H9 (cell line): ENCODE measurements around the gene B3GALNT2. TPM values are rescaled to one million over a fixed set of nuclear protein-coding genes. Genes with fewer than 3 reads are reported as not detected.

Experiments used
- DNase-seq: peaks from one replicate; pipeline ENCODE4 v3.0.0-alpha.2; 2017
- H2AFZ ChIP-seq: one replicate; pipeline ENCODE4 v1.6.1; 2013; ENCODE audit warnings: mild to moderate bottlenecking, low read length, control low read depth, moderate library complexity
- H2AK5ac ChIP-seq: 2 replicates; pipeline ENCODE4 v1.6.1; 2013; ENCODE audit warnings: low read length, control low read depth, mixed read lengths; ENCODE audit not compliant: insufficient read length
- H2BK120ac ChIP-seq: one replicate; pipeline ENCODE4 v1.6.1; 2013; ENCODE audit warnings: low read depth, mild to moderate bottlenecking, low read length, control low read depth, inconsistent platforms; ENCODE audit not compliant: poor library complexity, severe bottlenecking
- H2BK12ac ChIP-seq: 2 replicates; pipeline ENCODE4 v1.6.1; 2013; ENCODE audit warnings: low read length, control low read depth, mixed read lengths, low read depth; ENCODE audit not compliant: insufficient read length
- H2BK15ac ChIP-seq: 2 replicates; pipeline ENCODE4 v1.6.1; 2013; ENCODE audit warnings: low read depth, low read length, control low read depth
- H2BK20ac ChIP-seq: one replicate; pipeline ENCODE4 v1.6.1; 2013; ENCODE audit warnings: low read depth, mild to moderate bottlenecking, low read length, control low read depth, inconsistent platforms; ENCODE audit not compliant: poor library complexity, severe bottlenecking
- H2BK5ac ChIP-seq: 2 replicates; pipeline ENCODE4 v1.6.1; 2013; ENCODE audit warnings: low read length, control low read depth, mixed read lengths; ENCODE audit not compliant: insufficient read length
- H3K14ac ChIP-seq: 2 replicates; pipeline ENCODE4 v1.6.1; 2013; ENCODE audit warnings: low read length, control low read depth; ENCODE audit not compliant: insufficient read depth
- H3K18ac ChIP-seq: 2 replicates; pipeline ENCODE4 v1.6.1; 2013; ENCODE audit warnings: low read depth, mild to moderate bottlenecking, mixed read lengths, low read length, control low read depth; ENCODE audit not compliant: insufficient read length
- H3K23ac ChIP-seq: 2 replicates; pipeline ENCODE4 v1.6.1; 2013; ENCODE audit warnings: low read length, control low read depth, mixed read lengths, low read depth; ENCODE audit not compliant: insufficient read length
- H3K23me2 ChIP-seq: 2 replicates; pipeline ENCODE4 v1.6.1; 2013; ENCODE audit warnings: low read depth, mild to moderate bottlenecking, mixed read lengths, low read length, control low read depth; ENCODE audit not compliant: insufficient read length, poor library complexity, severe bottlenecking
- H3K27ac ChIP-seq: 2 replicates; pipeline ENCODE4 v1.5.1; 2013; ENCODE audit warnings: low read length, control low read depth, mixed read lengths, low read depth; ENCODE audit not compliant: insufficient read length
- H3K27me3 ChIP-seq: 2 replicates; pipeline ENCODE4 v1.6.1; 2013; ENCODE audit warnings: low read length, control low read depth, inconsistent platforms; ENCODE audit not compliant: insufficient read depth
- H3K4ac ChIP-seq: 2 replicates; pipeline ENCODE4 v1.6.1; 2013; ENCODE audit warnings: low read depth, mild to moderate bottlenecking, control low read depth, inconsistent platforms, low read length, moderate library complexity
- H3K4me1 ChIP-seq: 2 replicates; pipeline ENCODE4 v1.6.1; 2013; ENCODE audit warnings: low read length, control low read depth, inconsistent platforms; ENCODE audit not compliant: insufficient read depth
- H3K4me2 ChIP-seq: 2 replicates; pipeline ENCODE4 v1.6.1; 2013; ENCODE audit warnings: low read length, control low read depth, mixed read lengths; ENCODE audit not compliant: insufficient read length, insufficient read depth
- H3K56ac ChIP-seq: 2 replicates; pipeline ENCODE4 v1.6.1; 2013; ENCODE audit warnings: low read depth, mild to moderate bottlenecking, mixed read lengths, low read length, control low read depth; ENCODE audit not compliant: insufficient read length
- H3K79me1 ChIP-seq: 2 replicates; pipeline ENCODE4 v1.6.1; 2013; ENCODE audit warnings: low read depth, mild to moderate bottlenecking, moderate library complexity, low read length, control low read depth, inconsistent platforms; ENCODE audit not compliant: insufficient read depth, poor library complexity, severe bottlenecking
- H3K79me2 ChIP-seq: 2 replicates; pipeline ENCODE4 v1.6.1; 2013; ENCODE audit warnings: low read length, control low read depth, inconsistent platforms; ENCODE audit not compliant: insufficient read depth
- H3K9ac ChIP-seq: 2 replicates; pipeline ENCODE4 v1.6.1; 2013; ENCODE audit warnings: low read length, control low read depth, mixed read lengths; ENCODE audit not compliant: insufficient read length; ENCODE audit errors: extremely low read depth
- H3K9me3 ChIP-seq: one replicate; pipeline ENCODE4 v1.6.1; 2013; ENCODE audit warnings: low read depth, low read length, inconsistent platforms; ENCODE audit not compliant: control insufficient read depth
- H3T11ph ChIP-seq: one replicate; pipeline ENCODE4 v1.6.1; 2013; ENCODE audit warnings: mild to moderate bottlenecking, low read length, control low read depth, inconsistent platforms
- H4K20me1 ChIP-seq: one replicate; pipeline ENCODE4 v1.6.1; 2013; ENCODE audit not compliant: control insufficient read depth, insufficient read length, insufficient read depth
- H4K5ac ChIP-seq: 2 replicates; pipeline ENCODE4 v1.6.1; 2013; ENCODE audit warnings: low read depth, mild to moderate bottlenecking, mixed read lengths, low read length, control low read depth; ENCODE audit not compliant: insufficient read length
- H4K8ac ChIP-seq: replicated peaks from 2 replicates; pipeline ENCODE4 v1.6.1; 2013; ENCODE audit warnings: low read length, control low read depth, mixed read lengths, low read depth; ENCODE audit not compliant: insufficient read length
- H4K91ac ChIP-seq: 2 replicates; pipeline ENCODE4 v1.6.1; 2013; ENCODE audit warnings: low read depth, mild to moderate bottlenecking, moderate library complexity, mixed read lengths, low read length, control low read depth; ENCODE audit not compliant: insufficient read length
- H3K27ac Mint-ChIP-seq, 3 experiments: 2 replicates in 2 of 3; 3 replicates in 1 of 3; pipeline ENCODE4 v1.8.0; 2020 to 2021; ENCODE audit warnings: mixed read lengths in 3 of 3, mild to moderate bottlenecking in 1 of 3, moderate library complexity in 1 of 3
- H3K27me3 Mint-ChIP-seq: 2 replicates; pipeline ENCODE4 v1.8.0; 2021; ENCODE audit warnings: low read depth, mild to moderate bottlenecking, moderate library complexity, mixed read lengths
- H3K36me3 Mint-ChIP-seq, 3 experiments: 2 replicates in 2 of 3; 3 replicates in 1 of 3; pipeline ENCODE4 v1.8.0; 2020 to 2021; ENCODE audit warnings: low read depth in 3 of 3, mixed read lengths in 3 of 3; ENCODE audit not compliant: insufficient read depth in 1 of 3
- H3K4me1 Mint-ChIP-seq, 2 experiments: 2 replicates each; pipeline ENCODE4 v1.8.0; 2020; ENCODE audit warnings: mixed read lengths in 2 of 2
- H3K4me3 Mint-ChIP-seq, 2 experiments: 2 replicates in 1 of 2; 3 replicates in 1 of 2; pipeline ENCODE4 v1.8.0; 2020 to 2021; ENCODE audit warnings: mild to moderate bottlenecking in 2 of 2, mixed read lengths in 2 of 2, moderate library complexity in 1 of 2
- H3K9me3 Mint-ChIP-seq, 2 experiments: 2 replicates in 1 of 2; 3 replicates in 1 of 2; pipeline ENCODE4 v1.8.0; 2020; ENCODE audit warnings: mild to moderate bottlenecking in 2 of 2, mixed read lengths in 2 of 2, moderate library complexity in 1 of 2
- WGBS: extraction: QIAGEN DNeasy Blood & Tissue Kit; methylation state at CpG from one replicate; pipeline ENCODE4 v1.1.7; 2013; ENCODE audit warnings: missing lambda C conversion rate, low lambda C conversion rate, mixed read lengths; ENCODE audit not compliant: insufficient read length; ENCODE audit errors: extremely low coverage; 5-methylcytosine and 5-hydroxymethylcytosine counted together
- total RNA-seq: library from RNA; stranded (reverse); gene quantifications from 2 replicates; pipeline ENCODE4 v1.2.1, GENCODE V29; 2021
- TF ChIP-seq, protein P1 (sequence below): fragments of 200-600 bp; sonication (generic); conservative IDR thresholded peaks from 3 replicates; pipeline ENCODE4 v1.8.0; 2021; ENCODE audit warnings: antibody characterized with exemption, mild to moderate bottlenecking

Gene B3GALNT2
- total RNA-seq, 1 experiment from 2014 or later: 27.8 TPM

DNA sequence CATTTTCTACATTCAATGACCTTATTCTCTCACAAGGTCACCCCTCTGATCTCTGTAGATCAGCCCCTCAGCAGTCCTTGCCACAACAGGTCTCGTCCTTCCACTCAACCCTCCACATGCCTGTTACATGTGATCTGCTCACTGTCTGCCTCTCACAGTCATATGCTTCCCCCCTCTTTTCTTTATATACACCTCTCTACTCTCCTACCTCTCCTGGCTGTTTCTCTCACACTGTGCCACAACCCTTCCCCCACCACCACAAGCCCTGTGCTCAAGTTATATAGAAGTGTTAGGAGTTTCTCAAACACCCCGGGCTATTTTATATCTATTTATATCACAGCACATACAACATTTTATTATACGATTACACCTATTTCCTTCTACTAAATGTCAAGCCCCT, 12.6 kb downstream of the B3GALNT2 start:
- Histone ChIP-seq H4K8ac (no peak overlapping the region), H4K5ac (no peak overlapping the region), H2AFZ (no peak overlapping the region), H3K79me2 (no peaks in the 10 kb centered on the region), H3K4me2 (no peak overlapping the region), H3K56ac (no peak overlapping the region), H2AK5ac (no peak overlapping the region), H3K23me2 (no peaks in the 10 kb centered on the region), H2BK120ac (no peak overlapping the region), H2BK20ac (no peak overlapping the region), H3K9ac (no peak overlapping the region), H3K18ac (no peak overlapping the region), H3K4ac (no peak overlapping the region), H3K27ac (no peak overlapping the region), H3T11ph (no peak overlapping the region), H3K14ac (no peak overlapping the region), H4K20me1 (no peaks in the 10 kb centered on the region), H2BK5ac (no peak overlapping the region), H3K23ac (no peak overlapping the region), H3K4me1 (no peaks in the 10 kb centered on the region), H3K9me3 (no peaks in the 10 kb centered on the region), H3K79me1 (no peaks in the 10 kb centered on the region), H3K27me3 (no peaks in the 10 kb centered on the region), H4K91ac (no peak overlapping the region), H2BK15ac (no peak overlapping the region), H2BK12ac (no peak overlapping the region)
- no peaks in the 10 kb centered on the region for H3K27me3 Mint-ChIP-seq
- peak overlapping the region in 2 of 3 experiments; percentile 5 to 24; a peak in 1 of 7 replicates for H3K27ac Mint-ChIP-seq
- TF ChIP-seq, protein P1, sequence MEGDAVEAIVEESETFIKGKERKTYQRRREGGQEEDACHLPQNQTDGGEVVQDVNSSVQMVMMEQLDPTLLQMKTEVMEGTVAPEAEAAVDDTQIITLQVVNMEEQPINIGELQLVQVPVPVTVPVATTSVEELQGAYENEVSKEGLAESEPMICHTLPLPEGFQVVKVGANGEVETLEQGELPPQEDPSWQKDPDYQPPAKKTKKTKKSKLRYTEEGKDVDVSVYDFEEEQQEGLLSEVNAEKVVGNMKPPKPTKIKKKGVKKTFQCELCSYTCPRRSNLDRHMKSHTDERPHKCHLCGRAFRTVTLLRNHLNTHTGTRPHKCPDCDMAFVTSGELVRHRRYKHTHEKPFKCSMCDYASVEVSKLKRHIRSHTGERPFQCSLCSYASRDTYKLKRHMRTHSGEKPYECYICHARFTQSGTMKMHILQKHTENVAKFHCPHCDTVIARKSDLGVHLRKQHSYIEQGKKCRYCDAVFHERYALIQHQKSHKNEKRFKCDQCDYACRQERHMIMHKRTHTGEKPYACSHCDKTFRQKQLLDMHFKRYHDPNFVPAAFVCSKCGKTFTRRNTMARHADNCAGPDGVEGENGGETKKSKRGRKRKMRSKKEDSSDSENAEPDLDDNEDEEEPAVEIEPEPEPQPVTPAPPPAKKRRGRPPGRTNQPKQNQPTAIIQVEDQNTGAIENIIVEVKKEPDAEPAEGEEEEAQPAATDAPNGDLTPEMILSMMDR: no peak
- no peak overlapping the region for H3K4me3 Mint-ChIP-seq
- 100% methylated on average over 1 of the region's 3 CpGs for WGBS
- H3K9me3 Mint-ChIP-seq: no peaks in the 10 kb centered on the region
- no peaks in the 10 kb centered on the region for H3K4me1 Mint-ChIP-seq
- peaks cover 10 to 46% (median 37%) of the 10 kb centered on the region in 3 experiments; a peak in 6 of 7 replicates for H3K36me3 Mint-ChIP-seq
- no peak for DNase-seq
